Measurements from ENCODE around the gene CLGN.

The CLGN gene

DNA sequence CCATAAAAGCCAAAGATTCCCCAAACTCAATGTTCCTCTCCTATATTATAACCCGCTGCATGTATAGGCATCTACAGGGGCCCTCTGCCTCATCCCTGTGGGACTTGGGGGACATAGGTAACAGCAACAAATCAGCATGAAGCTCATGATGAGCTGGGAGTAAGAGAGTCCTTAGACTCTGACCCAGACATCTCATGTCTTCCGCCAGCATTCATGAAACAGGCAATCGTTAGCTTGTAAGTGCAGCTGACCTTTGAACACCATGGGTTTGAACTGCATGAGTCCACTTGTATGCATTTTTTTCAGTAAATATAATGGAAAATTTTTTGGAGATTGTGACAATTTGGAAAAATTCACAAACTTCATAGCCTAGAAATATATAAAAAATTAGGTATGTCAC lies 64.4 kb downstream of the CLGN start:
- FAIRE-seq (no peak), DNase-seq (ENCODE audit: insufficient read length, low spot score) (no peak)
- TF ChIP-seq POLR2A (IDR thresholded peaks at IDR 0.05; ENCODE audit: low read depth, low read length), result no peak

DNA sequence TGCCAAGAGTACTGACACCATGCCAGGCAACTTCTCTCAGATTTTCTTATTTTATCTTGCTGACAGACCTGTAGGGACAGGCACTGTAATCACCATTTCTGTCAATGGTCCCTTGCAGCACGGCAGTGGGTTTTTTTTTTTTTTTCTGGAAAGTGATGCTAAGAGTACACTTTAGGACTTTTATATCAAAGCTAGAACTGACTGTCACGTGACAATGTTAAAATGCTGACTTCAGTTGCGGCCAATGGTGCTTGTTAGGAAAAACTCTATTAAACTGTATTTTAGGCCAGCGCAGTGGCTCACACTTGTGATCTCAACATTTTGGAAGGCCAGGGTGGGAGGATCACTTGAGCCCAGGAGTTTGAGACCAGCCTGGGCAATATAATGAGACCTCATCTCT lies 66.3 kb downstream of the CLGN start:
- FAIRE-seq (no peak), DNase-seq (ENCODE audit: insufficient read length, low spot score) (no peak)
- TF ChIP-seq POLR2A (IDR thresholded peaks at IDR 0.05; ENCODE audit: low read depth, low read length), result no peak

DNA sequence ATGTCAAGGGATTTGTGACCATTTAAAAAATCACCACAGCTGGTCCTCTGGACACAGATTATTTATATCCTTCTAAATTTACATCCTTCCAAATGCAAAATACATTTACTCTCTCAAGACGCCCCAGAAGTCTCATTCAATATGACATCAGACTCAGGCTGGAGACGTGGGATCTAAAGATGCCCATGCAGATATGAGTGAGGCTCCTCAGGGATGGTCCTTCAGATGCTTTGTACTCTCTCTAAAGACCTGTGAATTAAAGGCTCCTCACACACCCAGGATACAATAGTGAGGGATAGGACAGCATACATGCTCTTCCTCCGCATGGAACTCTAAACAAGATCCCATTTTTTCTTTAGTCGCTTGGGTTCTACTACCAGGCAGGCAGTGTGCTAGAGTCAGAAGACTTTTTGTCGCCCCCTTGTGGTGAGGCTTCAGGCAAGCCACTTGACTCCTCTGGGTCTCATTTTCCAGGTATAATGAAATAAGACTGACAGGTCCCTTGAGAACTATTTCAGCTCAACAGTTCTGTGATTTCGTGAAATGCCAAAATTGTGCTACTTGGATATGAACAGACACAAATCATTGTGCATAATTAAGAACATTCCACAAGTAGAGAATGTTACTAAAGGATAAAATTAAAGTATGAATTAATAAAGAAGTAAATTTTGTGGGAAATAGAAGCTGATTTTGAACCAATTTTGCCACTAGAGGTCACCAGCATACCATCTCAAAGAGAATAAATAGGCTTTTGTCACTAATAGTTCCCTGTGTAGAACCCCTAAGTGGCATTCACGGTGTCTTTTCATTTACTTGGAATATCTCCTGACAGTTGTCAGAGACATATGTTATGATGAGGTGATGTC lies 67.7 kb downstream of the CLGN start:
- FAIRE-seq (peak; percentile 82), DNase-seq (ENCODE audit: insufficient read length, low spot score) (peak; percentile 9)
- no peak for TF ChIP-seq POLR2A (IDR thresholded peaks at IDR 0.05; ENCODE audit: low read depth, low read length)

DNA sequence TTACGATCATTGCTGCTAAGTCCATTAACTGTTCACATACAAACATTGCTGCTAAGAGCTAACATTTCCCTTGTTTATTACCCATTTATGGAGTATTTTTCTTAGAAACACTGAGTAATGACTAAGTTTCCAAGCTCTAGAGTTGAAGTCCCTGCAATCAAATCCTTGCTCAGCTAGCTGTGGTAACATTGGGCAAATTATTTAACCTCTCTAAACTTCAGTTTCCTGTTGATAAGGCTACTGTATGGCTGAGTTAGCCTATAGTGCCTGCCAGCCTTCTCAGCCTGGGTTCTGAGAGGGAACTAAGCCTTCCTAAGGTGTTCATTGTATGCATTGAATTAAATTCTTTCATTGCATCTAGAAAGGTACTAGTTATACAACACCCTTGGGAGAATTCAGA lies 69.2 kb downstream of the CLGN start:
- DNase-seq (ENCODE audit: insufficient read length, low spot score) (no peak), FAIRE-seq (no peak)
- TF ChIP-seq POLR2A (IDR thresholded peaks at IDR 0.05; ENCODE audit: low read depth, low read length), result no peak

DNA sequence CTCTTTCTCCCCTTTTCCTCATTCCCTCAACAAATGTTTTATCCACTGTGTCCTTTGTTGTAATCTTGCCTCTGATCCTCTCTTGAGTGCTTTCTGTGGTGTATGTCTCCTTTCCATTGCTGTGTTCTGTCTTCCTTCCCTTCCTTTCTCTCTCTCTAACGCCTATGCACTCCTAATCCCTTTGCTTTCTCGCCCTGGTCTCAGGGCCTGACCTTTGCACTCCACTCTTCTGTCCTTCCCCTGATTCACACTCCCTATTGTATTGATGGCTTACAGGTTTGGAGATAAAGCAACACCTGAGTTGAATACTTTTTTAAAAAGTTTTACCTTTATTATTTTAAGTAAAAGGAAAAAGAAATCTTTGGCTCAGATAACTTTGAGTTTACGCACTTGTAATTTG lies 69.6 kb downstream of the CLGN start:
- no peak for TF ChIP-seq POLR2A (IDR thresholded peaks at IDR 0.05; ENCODE audit: low read depth, low read length)
- FAIRE-seq (no peak), DNase-seq (ENCODE audit: insufficient read length, low spot score) (no peak)

DNA sequence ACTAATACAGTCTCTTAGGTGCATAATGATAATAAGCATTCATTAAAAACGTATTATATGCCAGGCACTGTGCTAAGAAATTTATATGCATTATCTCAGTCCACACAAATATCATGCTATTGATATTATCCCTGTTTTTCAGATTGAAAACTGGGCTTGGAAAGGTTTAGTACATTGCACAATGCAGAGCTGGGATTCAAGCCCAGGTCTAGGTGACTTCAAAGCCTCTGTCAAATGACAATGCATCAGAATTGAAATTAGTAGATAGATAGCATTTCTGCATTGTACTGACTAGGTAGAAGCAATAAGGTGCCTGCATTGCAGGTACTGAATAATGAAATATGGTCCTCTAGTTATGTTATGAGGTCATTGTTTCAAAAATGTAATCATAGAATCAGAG lies 72.2 kb downstream of the CLGN start:
- FAIRE-seq, result no peak
- DNase-seq (ENCODE audit: insufficient read length, low spot score), result no peak
- TF ChIP-seq POLR2A (IDR thresholded peaks at IDR 0.05; ENCODE audit: low read depth, low read length), result no peak

DNA sequence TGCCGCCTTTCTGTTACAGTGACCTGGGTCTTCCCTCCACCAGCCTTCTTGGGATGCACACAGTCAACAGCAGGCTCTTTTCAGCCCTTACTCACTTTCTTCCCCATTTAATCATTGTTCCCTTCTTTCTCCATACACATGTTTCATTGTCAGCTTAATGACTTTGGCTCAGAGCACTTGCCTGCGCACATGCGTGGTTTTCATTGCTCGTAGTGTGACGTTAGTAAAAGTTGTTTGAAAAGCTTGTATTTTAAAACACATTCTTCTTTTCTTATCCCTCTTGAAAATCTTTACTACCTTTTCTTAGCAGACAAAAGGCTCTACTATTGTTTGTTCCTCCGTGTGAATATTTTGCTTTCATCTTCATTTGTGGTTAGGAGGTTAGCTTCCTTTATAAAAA lies 73.7 kb downstream of the CLGN start:
- DNase-seq (ENCODE audit: insufficient read length, low spot score), result no peak
- no peak for TF ChIP-seq POLR2A (IDR thresholded peaks at IDR 0.05; ENCODE audit: low read depth, low read length)
- FAIRE-seq, result no peak

DNA sequence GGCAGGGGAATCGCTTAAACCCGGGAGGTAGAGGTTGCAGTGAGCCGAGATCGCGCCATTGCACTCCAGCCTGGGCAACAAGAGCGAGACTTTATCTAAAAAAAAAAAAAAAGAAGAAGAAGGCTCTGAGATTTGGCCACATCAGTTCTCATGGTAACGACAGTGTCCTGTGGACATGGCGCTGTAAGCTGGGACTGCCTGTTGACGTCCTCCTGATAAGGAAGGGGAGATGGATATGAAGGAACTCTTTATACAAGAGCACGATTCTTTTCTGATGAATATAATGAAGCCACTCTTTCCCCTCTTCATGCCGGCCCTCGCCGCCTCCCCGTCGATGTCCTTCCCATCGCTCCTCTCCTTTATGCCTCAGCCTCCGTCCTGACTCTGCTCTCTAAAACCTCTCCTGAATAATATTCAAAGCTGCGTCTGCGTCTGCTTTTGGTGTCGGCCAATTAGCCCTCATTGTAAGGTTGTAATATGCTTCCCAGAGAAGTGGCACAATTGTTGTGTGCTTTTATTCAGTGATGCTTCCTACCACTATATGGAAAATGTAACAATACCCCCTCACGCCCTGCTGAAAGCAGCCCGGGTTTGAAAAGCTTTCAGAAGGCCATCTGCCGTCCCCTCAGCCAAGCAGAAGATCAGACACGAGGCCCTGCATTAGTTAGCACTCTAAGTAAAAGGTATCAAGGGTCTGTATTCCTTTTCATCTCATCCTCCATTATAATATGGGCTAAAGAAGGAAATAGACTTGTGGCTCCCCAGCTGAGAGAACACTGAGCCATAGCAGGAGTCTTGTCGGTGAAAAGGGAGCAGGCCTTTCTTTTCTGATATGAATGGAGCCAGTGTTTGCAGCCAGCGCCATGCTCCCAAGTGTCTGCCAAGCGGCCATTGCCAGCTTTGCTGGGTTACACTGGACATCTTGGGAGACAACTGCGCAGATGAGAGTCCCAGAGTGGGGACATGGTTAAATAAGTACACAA lies 76.1 kb downstream of the CLGN start:
- no peak for FAIRE-seq
- no peak for DNase-seq (ENCODE audit: insufficient read length, low spot score)
- TF ChIP-seq POLR2A (IDR thresholded peaks at IDR 0.05; ENCODE audit: low read depth, low read length), result no peak

DNA sequence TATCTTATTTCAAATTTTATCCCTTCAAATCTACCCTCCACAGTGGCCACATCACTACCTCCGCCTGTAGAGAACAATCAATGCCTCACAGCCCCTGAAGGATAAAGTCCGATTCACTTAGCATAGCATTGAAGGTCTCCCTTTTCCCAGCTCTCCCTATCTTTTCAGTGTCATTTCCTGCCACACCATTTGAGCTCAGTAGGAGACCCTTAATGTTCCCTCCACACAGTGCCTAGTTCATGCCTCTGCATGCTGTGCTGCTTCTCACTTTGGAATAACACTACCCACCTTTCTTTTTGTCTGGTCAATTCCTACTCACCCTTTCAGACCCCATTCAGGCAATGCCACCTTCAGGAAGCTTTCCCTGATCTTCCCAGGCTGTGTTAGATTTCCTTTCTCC lies 77.6 kb downstream of the CLGN start:
- no peak for TF ChIP-seq POLR2A (IDR thresholded peaks at IDR 0.05; ENCODE audit: low read depth, low read length)
- FAIRE-seq (no peak), DNase-seq (ENCODE audit: insufficient read length, low spot score) (no peak)

DNA sequence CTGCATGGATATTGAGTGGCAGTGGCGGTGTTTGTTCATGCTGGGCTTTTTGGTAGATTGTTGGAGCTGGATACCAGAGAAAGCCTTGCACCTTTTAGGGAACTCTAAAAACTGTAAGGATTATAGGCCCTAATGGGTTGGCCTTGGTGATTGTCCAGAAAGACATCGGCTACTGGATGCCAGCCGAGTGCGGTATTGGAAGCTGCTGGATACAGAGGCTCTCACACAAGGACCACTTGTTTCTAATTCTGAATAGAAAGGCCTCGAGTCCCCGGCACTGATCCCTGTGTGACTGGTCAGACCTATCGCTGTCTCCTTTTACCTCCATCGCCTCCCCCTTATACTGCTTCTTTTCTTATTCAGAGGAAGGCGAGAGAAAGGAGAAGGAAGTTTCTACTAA lies 81.3 kb downstream of the CLGN start:
- FAIRE-seq (no peak), DNase-seq (ENCODE audit: insufficient read length, low spot score) (no peak)

DNA sequence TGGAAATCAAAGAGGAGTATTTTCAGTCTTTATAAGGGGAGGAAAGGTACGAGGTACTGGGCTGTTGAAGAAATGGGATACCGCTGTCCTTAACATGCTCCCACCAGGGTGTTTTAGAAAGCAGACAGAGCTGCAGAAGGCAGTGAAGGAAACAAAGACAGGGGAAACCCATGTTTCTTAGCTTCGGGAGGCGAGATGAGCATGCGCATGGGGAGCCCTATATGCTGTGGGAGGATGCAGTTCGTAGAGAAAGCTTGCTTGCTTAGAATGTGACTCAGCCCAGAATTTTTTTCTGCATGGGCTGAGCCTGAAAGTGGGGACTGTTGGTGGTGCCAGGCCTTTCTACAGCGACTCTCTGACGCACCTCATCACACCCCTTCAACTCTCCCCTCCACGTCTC lies 82.8 kb downstream of the CLGN start:
- FAIRE-seq (no peak), DNase-seq (ENCODE audit: insufficient read length, low spot score) (no peak)
- no peak for TF ChIP-seq POLR2A (IDR thresholded peaks at IDR 0.05; ENCODE audit: low read depth, low read length)

More for the DNA sequence above, 81.3 kb downstream of the CLGN start:
- TF ChIP-seq POLR2A (IDR thresholded peaks at IDR 0.05; ENCODE audit: low read depth, low read length), result no peak

DNA sequence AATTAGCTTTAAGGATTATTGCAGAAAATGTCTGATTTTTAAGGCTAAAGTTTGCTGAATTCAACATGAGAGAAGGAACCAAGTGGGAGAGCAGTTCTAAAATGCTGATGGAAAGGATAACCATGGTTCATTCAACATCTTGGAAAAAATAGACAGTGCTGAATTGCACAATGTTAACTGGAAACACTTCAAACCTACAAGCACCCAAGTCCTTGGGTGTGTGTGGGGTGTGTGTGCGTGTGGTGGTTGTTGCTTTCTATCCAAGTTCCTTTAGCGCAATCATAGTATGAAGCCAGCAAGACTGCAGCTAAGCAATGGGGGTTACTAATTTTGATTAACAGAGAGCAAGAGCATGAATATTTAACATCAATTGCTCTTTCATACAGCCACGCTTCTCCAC lies 83.3 kb downstream of the CLGN start:
- TF ChIP-seq POLR2A (IDR thresholded peaks at IDR 0.05; ENCODE audit: low read depth, low read length), result no peak
- FAIRE-seq (no peak), DNase-seq (ENCODE audit: insufficient read length, low spot score) (no peak)

DNA sequence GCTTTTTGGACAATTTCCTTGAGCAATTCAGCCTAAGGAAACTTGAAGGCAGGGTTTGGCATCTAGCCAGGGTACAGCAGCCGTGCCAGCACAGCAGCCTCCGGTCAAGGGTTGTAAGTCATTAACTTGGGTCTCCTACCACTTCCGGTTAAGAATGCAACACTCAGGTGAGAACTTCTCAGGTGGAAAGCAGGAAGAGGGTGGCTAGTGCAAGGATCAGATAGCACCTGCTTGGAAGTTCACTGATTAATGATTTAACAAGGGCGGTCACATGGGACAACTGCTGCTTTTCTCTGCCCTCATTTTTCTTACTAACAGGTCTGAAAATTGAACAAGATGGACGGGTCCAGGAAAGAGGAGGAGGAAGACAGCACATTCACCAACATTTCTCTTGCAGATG lies 84.1 kb downstream of the CLGN start:
- FAIRE-seq (no peak), DNase-seq (ENCODE audit: insufficient read length, low spot score) (no peak)
- no peak for TF ChIP-seq POLR2A (IDR thresholded peaks at IDR 0.05; ENCODE audit: low read depth, low read length)

DNA sequence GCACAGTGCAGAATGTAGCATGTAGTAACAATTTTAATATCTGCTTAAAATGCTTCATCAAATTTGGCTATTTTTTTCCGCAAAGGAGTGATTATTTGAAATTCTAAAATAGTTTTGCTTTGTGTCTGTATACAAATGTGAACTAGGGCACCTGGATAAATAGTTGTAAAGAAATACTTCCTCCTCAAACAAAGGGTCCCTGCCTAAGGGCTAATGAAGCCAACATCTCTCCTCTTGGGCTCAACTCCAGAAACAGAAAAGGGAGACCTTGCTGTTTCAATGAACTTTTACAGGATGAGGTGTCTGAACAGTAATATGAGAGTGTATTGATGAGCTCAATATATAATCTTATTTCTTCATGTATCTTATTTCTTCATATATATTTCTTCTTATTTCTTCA lies 84.8 kb downstream of the CLGN start:
- FAIRE-seq (no peak), DNase-seq (ENCODE audit: insufficient read length, low spot score) (no peak)
- no peak for TF ChIP-seq POLR2A (IDR thresholded peaks at IDR 0.05; ENCODE audit: low read depth, low read length)

Measured in H54 (cell line).